Progenitor cell of endocrine pancreas (in vitro differentiated cells): ENCODE results near the gene MAPK10. TPM values are rescaled to one million over a fixed set of nuclear protein-coding genes. Genes with fewer than 3 reads are reported as not detected.

Experiments
- DNase-seq: peaks from one replicate; pipeline ENCODE4 v3.0.0; 2021; ENCODE audit warnings: low spot score; ENCODE audit not compliant: unreplicated experiment
- H3K27ac Mint-ChIP-seq: 2 replicates; pipeline ENCODE4 v1.8.0; 2021; ENCODE audit warnings: mild to moderate bottlenecking, moderate library complexity, mixed read lengths
- H3K27me3 Mint-ChIP-seq: 2 replicates; pipeline ENCODE4 v1.8.0; 2021; ENCODE audit warnings: mixed read lengths
- H3K36me3 Mint-ChIP-seq: 2 replicates; pipeline ENCODE4 v1.8.0; 2022; ENCODE audit warnings: mixed read lengths; ENCODE audit not compliant: insufficient read depth
- H3K4me1 Mint-ChIP-seq: 2 replicates; pipeline ENCODE4 v1.8.0; 2021; ENCODE audit warnings: low read depth, mixed read lengths
- H3K4me3 Mint-ChIP-seq: 2 replicates; pipeline ENCODE4 v1.8.0; 2021; ENCODE audit warnings: low read depth, mild to moderate bottlenecking, moderate library complexity, mixed read lengths
- H3K9me3 Mint-ChIP-seq: 2 replicates; pipeline ENCODE4 v1.8.0; 2021; ENCODE audit warnings: low read depth, mixed read lengths
- CTCF ChIP-seq: fragments of 200-600 bp; sonication (generic); IDR thresholded peaks from one replicate; pipeline ENCODE4 v1.5.0; 2021; ENCODE audit warnings: antibody characterized with exemption, mild to moderate bottlenecking; ENCODE audit not compliant: unreplicated experiment
- total RNA-seq: library from RNA; stranded (reverse); gene quantifications from 2 replicates; pipeline ENCODE4 v1.2.1, GENCODE V29; 2021

Gene MAPK10
- total RNA-seq, 1 donor from 2014 or later, result 21.4 TPM

GRCh38 chr4:86160426-86160825, 199.4 kb downstream of the MAPK10 start:
- H3K27me3 Mint-ChIP-seq, result no peaks in the 10 kb centered on the region
- DNase-seq, result no peak
- no peaks in the 10 kb centered on the region for H3K36me3 Mint-ChIP-seq
- no peak overlapping the region for H3K27ac Mint-ChIP-seq
- no peak for TF ChIP-seq CTCF
- no peaks in the 10 kb centered on the region for H3K9me3 Mint-ChIP-seq
- H3K4me1 Mint-ChIP-seq, result no peaks in the 10 kb centered on the region
- H3K4me3 Mint-ChIP-seq, result no peak overlapping the region

GRCh38 chr4:86159216-86159615, 200.6 kb downstream of the MAPK10 start:
- H3K9me3 Mint-ChIP-seq, result no peaks in the 10 kb centered on the region
- H3K27me3 Mint-ChIP-seq, result no peaks in the 10 kb centered on the region
- TF ChIP-seq CTCF, result no peak
- H3K4me3 Mint-ChIP-seq, result no peak overlapping the region
- H3K27ac Mint-ChIP-seq, result no peak overlapping the region
- no peak for DNase-seq
- no peaks in the 10 kb centered on the region for H3K36me3 Mint-ChIP-seq
- no peaks in the 10 kb centered on the region for H3K4me1 Mint-ChIP-seq

- Mint-ChIP-seq H3K27me3 (no peaks in the 10 kb centered on the region), H3K36me3 (no peaks in the 10 kb centered on the region), H3K4me1 (no peaks in the 10 kb centered on the region), H3K9me3 (no peaks in the 10 kb centered on the region), H3K27ac (no peak overlapping the region), H3K4me3 (no peak overlapping the region)
- no peak for DNase-seq
- TF ChIP-seq CTCF, result no peak
Measured at GRCh38 chr4:86156531-86156930, 203.3 kb downstream of the MAPK10 start.

GRCh38 chr4:86155766-86156165, 204.1 kb downstream of the MAPK10 start:
- no peak for DNase-seq
- H3K27me3 Mint-ChIP-seq, result no peaks in the 10 kb centered on the region
- no peak overlapping the region for H3K4me3 Mint-ChIP-seq
- TF ChIP-seq CTCF, result no peak
- no peaks in the 10 kb centered on the region for H3K9me3 Mint-ChIP-seq
- no peaks in the 10 kb centered on the region for H3K36me3 Mint-ChIP-seq
- H3K27ac Mint-ChIP-seq, result no peak overlapping the region
- H3K4me1 Mint-ChIP-seq, result no peaks in the 10 kb centered on the region

GRCh38 chr4:86152454-86152853, 207.4 kb downstream of the MAPK10 start:
- Mint-ChIP-seq H3K27me3 (no peaks in the 10 kb centered on the region), H3K4me3 (no peak overlapping the region), H3K9me3 (no peaks in the 10 kb centered on the region), H3K36me3 (no peaks in the 10 kb centered on the region), H3K27ac (no peak overlapping the region), H3K4me1 (peaks cover 3% of the 10 kb centered on the region)
- no peak for TF ChIP-seq CTCF
- DNase-seq, result no peak

- Mint-ChIP-seq H3K36me3 (no peaks in the 10 kb centered on the region), H3K27me3 (no peaks in the 10 kb centered on the region), H3K9me3 (no peaks in the 10 kb centered on the region), H3K4me1 (peaks cover 3% of the 10 kb centered on the region), H3K27ac (no peak overlapping the region), H3K4me3 (no peak overlapping the region)
- no peak for TF ChIP-seq CTCF
- DNase-seq, result no peak
Measured at GRCh38 chr4:86151196-86151595, 208.7 kb downstream of the MAPK10 start.
